ENCODE measurements around the gene IFFO2. TPM values are rescaled to one million over a fixed set of nuclear protein-coding genes. Genes with fewer than 3 reads are reported as not detected.

Gene IFFO2
- total and polyA plus RNA-seq, 2 of the 13 experiments (the other 11 are each of a cell fraction or from before 2014, with no cell fraction given), result 7.3 to 16.7 TPM

- TF ChIP-seq ZNF772 (CRISPR knock-in tag; IDR thresholded peaks at IDR 0.05), result peak; percentile 63; the same call in 1 of the 2 replicates
- no peak for TF ChIP-seq DMTF1 (CRISPR knock-in tag; IDR thresholded peaks at IDR 0.05)
- 0 out of 2 replicates have a peak, but pooled peaks have one; percentile 56 for TF ChIP-seq ZNF441 (CRISPR knock-in tag; IDR thresholded peaks at IDR 0.05; ENCODE audit: borderline replicate concordance)
- 0 out of 2 replicates have a peak, but pooled peaks have one; percentile 19 for TF ChIP-seq MAFF (IDR thresholded peaks at IDR 0.05; ENCODE audit: low read depth, low read length)
- peak; percentile 53; the same call in 1 of the 2 replicates for TF ChIP-seq ZFX (CRISPR knock-in tag; IDR thresholded peaks at IDR 0.05; ENCODE audit: low read depth)
- no peak for TF ChIP-seq ZNF589 (CRISPR knock-in tag; conservative IDR thresholded peaks at IDR 0.05)
- TF ChIP-seq RXRA (CRISPR knock-in tag; IDR thresholded peaks at IDR 0.05), result peak; percentile 91; the same call in 1 of the 2 replicates
- TF ChIP-seq ZNF382 (CRISPR knock-in tag; IDR thresholded peaks at IDR 0.05; ENCODE audit: borderline replicate concordance), result no peak
- TF ChIP-seq ZNF839 (CRISPR knock-in tag; IDR thresholded peaks at IDR 0.05; ENCODE audit: borderline replicate concordance), result no peak
- no peak for TF ChIP-seq TCF12 (IDR thresholded peaks at IDR 0.05)
- 0 out of 2 replicates have a peak, but pooled peaks have one; percentile 33 for TF ChIP-seq TCF12 (CRISPR knock-in tag; IDR thresholded peaks at IDR 0.05)
- no peak for TF ChIP-seq CREB3 (CRISPR knock-in tag; IDR thresholded peaks at IDR 0.05)
- 0 out of 2 replicates have a peak, but pooled peaks have one; percentile 56 for TF ChIP-seq SIN3A (IDR thresholded peaks at IDR 0.05; ENCODE audit: borderline replicate concordance, low read depth, low read length)
- no peak for TF ChIP-seq SMARCE1 (IDR thresholded peaks at IDR 0.05; ENCODE audit: borderline replicate concordance)
- peak; percentile 81 for TF ChIP-seq CREM (IDR thresholded peaks at IDR 0.05)
- no peak for TF ChIP-seq CREM (CRISPR knock-in tag; IDR thresholded peaks at IDR 0.05)
- TF ChIP-seq CREB1 (IDR thresholded peaks at IDR 0.05), result no peak
- TF ChIP-seq CREB1 (CRISPR knock-in tag; IDR thresholded peaks at IDR 0.05), result peak; percentile 81
- TF ChIP-seq ZNF160 (CRISPR knock-in tag; IDR thresholded peaks at IDR 0.05), result no peak
- no peak for TF ChIP-seq CENPX (CRISPR knock-in tag; IDR thresholded peaks at IDR 0.05)
- no peak for TF ChIP-seq ZNF468 (CRISPR knock-in tag; IDR thresholded peaks at IDR 0.05)
- no peak for TF ChIP-seq MZF1 (CRISPR knock-in tag; IDR thresholded peaks at IDR 0.05; ENCODE audit: borderline replicate concordance)
- TF ChIP-seq GABPA (IDR thresholded peaks at IDR 0.05; ENCODE audit: low read depth, low read length), result no peak
- TF ChIP-seq GABPA (CRISPR knock-in tag; IDR thresholded peaks at IDR 0.05; ENCODE audit: low read depth), result peak; percentile 73
These were observed 56.1 kb downstream of the IFFO2 start (continued) for GRCh38 chr1:18900303-18900841.
